ENCODE data around the gene CRKL.

Gene CRKL

DNA sequence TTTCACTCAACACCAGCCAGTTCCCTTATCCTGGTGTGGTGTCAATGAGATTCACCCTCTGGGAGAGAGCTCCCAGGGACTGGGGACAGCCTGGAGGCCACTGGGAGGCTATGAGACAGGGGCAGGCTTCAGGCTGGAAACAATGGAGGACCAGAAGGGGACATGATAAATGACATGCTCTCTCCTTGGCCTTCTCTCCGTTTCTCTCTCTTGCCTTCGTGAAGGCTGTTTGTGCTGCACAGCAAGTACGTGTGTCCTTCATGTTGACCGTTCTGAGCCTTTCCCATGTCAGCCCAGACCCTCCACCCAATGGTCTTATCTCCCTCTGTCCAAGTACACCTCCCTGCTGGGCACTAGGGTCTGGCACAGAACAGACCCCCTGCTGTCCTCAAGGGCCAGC, 63.3 kb downstream of the CRKL start:
- TF ChIP-seq, protein P1, sequence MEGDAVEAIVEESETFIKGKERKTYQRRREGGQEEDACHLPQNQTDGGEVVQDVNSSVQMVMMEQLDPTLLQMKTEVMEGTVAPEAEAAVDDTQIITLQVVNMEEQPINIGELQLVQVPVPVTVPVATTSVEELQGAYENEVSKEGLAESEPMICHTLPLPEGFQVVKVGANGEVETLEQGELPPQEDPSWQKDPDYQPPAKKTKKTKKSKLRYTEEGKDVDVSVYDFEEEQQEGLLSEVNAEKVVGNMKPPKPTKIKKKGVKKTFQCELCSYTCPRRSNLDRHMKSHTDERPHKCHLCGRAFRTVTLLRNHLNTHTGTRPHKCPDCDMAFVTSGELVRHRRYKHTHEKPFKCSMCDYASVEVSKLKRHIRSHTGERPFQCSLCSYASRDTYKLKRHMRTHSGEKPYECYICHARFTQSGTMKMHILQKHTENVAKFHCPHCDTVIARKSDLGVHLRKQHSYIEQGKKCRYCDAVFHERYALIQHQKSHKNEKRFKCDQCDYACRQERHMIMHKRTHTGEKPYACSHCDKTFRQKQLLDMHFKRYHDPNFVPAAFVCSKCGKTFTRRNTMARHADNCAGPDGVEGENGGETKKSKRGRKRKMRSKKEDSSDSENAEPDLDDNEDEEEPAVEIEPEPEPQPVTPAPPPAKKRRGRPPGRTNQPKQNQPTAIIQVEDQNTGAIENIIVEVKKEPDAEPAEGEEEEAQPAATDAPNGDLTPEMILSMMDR (IDR thresholded peaks at IDR 0.05; ENCODE audit: low read depth, low read length): no peak
- in situ Hi-C loops (cut with HindIII; ENCODE audit: low sequenced_read_pairs): no loop called here
- no peak overlapping the region for H3K4me3 ChIP-seq (ENCODE audit: low read depth, low read length)
- DNase-seq (ENCODE audit: low read depth, low spot score): no peak

DNA sequence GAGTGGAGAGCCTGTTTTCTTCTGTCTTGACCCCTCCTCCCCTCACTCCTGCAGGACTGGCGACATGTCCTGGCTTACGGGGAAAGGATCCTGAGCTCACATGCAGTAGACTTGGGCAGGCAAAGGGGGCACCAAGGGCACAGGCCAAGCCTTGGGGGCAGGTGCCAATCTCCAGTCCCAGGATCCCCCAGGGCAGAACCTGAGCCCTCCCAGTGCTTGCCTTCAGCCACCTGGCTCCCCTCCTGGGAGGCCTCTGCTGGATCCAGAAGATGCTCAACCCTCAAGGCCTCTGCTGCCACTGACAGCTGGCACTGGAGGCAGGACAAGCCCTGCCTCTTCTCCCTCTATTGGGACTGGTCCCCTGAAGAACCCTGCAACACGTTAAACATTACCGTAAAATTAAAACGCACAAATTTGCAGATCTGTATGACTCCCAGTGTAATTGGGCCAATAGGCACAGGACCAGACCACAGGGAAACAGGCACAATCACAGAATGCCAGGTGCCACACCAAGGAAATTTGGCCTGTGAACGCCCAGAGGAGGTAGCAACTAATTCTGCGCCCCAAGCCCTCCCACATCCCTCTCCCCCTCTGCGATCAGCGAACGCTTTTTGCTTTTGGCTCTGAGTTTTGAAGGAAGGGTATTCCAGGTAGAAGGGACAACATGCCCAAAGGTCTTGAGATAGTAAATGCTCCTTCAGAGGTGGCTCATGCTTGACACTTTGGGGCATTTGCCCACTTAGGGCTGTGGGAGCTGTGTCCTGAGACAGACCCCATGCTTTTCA, 63.9 kb downstream of the CRKL start:
- H3K4me3 ChIP-seq (ENCODE audit: low read depth, low read length): peak overlapping the region; percentile 85
- TF ChIP-seq, protein P1 (IDR thresholded peaks at IDR 0.05; ENCODE audit: low read depth, low read length): no peak
- in situ Hi-C loops (cut with HindIII; ENCODE audit: low sequenced_read_pairs): no loop called here
- DNase-seq (ENCODE audit: low read depth, low spot score): no peak

GRCh38 chr22:20981787-20982562, 64.8 kb downstream of the CRKL start, which contains the start of gene LZTR1:
LZTR1 (plus strand) TSS chr22:20982297; CDS start chr22:20982372, 75 bp downstream.
- TF ChIP-seq, protein P1 (IDR thresholded peaks at IDR 0.05; ENCODE audit: low read depth, low read length): peak; percentile 75
- in situ Hi-C loops (cut with HindIII; ENCODE audit: low sequenced_read_pairs): no loop called here
- DNase-seq (ENCODE audit: low read depth, low spot score): peak; percentile 88
- peak within 1 kb of the TSS; percentile 85 for H3K4me3 ChIP-seq (ENCODE audit: low read depth, low read length)

GRCh38 chr22:20982563-20982882, 65.3 kb downstream of the CRKL start:
- in situ Hi-C loops (cut with HindIII; ENCODE audit: low sequenced_read_pairs): no loop called here
- no peak for DNase-seq (ENCODE audit: low read depth, low spot score)
- H3K4me3 ChIP-seq (ENCODE audit: low read depth, low read length): peak overlapping the region; percentile 85
- TF ChIP-seq, protein P1 (IDR thresholded peaks at IDR 0.05; ENCODE audit: low read depth, low read length): no peak

GRCh38 chr22:20983081-20983771, 66.0 kb downstream of the CRKL start:
- DNase-seq (ENCODE audit: low read depth, low spot score): no peak
- TF ChIP-seq, protein P1 (IDR thresholded peaks at IDR 0.05; ENCODE audit: low read depth, low read length): no peak
- peak overlapping the region; percentile 85 for H3K4me3 ChIP-seq (ENCODE audit: low read depth, low read length)
- in situ Hi-C loops (cut with HindIII; ENCODE audit: low sequenced_read_pairs): no loop called here

- in situ Hi-C loops (cut with HindIII; ENCODE audit: low sequenced_read_pairs): no loop called here
- DNase-seq (ENCODE audit: low read depth, low spot score): no peak
- TF ChIP-seq, protein P1 (IDR thresholded peaks at IDR 0.05; ENCODE audit: low read depth, low read length): no peak
- no peak overlapping the region for H3K4me3 ChIP-seq (ENCODE audit: low read depth, low read length)
These were observed 68.5 kb downstream of the CRKL start for GRCh38 chr22:20985720-20986119.

All from astrocyte of the spinal cord (primary cell).